ENCODE measurements around the gene NHSL1. TPM values are rescaled to one million over a fixed set of nuclear protein-coding genes. Genes with fewer than 3 reads are reported as not detected.

Gene NHSL1
- total RNA-seq, 2 experiments from 2014 or later = 0.64 to 1.1 TPM

DNA sequence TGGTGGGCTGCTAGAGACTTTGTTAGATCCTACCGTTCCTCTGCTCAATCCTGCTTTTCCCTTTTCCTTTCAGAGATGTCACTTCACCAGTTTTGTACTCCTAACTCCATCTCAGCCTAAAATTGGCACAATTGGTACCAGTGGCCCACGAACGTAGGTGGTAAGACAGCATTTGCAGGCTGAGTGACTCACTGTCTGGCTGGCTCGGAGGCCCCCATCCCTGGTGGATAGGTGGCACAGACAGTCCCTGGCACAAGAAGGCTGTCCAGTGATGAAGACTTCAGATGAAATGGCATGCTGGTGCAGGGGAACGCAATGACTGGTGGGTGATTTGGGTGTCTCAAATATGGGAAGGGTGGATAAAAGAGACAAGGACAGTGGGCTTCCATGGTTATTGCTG lies 84.2 kb downstream of the NHSL1 start:
- Mint-ChIP-seq H3K4me1 (ENCODE audit: low read depth) (peaks cover 35% of the 10 kb centered on the region), H3K36me3 (ENCODE audit: low read depth) (peaks cover 51% of the 10 kb centered on the region), H3K9me3 (no peaks in the 10 kb centered on the region), H3K27ac (no peak overlapping the region), H3K27me3 (ENCODE audit: low read depth) (no peaks in the 10 kb centered on the region), H3K4me3 (no peak overlapping the region)
- CTCF ChIA-PET = interaction anchor here (0.6 kb wide), 1 partner anchor 106 kb away, joined by 3 read pairs; no protein-coding TSS in a partner anchor
- DNase-seq = no peak
- intact Hi-C loops (cut with micrococcal nuclease) = loop anchor here (10.0 kb wide), 2 partner anchors 460 to 540 kb away; no protein-coding TSS in a partner anchor

DNA sequence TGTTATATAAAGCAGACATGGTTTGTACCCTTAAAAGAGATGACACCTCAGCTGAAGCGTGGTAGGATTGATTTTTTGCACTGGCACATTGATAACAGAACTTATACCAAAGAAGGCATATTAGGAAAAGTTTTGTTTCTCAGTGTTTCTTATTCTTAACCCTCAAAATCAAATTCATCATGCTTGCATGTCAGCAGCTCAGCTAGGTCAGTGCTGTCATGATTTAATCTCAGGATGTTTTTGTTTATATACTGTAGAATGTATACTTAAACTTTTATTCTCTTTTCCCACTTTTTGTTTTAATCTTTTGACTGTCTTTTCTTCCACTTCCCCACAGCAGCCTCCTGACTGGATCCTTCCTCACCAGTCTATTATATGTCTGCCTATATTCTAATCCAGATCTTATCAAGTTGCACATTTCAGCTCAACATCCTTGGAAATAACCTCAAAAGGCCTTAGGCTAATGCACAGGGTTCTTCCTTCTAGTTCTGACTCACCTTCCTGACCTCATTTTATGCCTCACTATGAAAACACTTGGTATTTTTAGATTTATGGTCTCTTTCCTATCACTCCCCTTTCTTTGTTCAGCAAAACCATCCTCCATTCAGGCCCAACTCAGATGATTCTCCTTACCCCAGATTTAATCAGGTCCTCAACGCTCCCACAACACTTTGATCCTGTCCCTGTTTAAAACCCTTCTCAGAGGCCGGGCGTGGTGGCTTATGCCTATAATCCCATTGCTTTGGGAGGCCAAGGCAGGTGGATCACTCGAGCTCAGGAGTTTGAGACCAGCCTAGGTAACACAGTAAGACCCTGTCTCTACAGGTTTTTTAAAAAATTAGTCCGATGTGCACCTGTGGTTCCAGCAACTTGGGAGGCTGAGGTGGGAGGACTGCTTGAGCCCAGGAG lies 88.1 kb downstream of the NHSL1 start:
- Mint-ChIP-seq H3K4me3 (peak overlapping the region; percentile 1), H3K4me1 (ENCODE audit: low read depth) (peaks cover 31% of the 10 kb centered on the region), H3K9me3 (no peaks in the 10 kb centered on the region), H3K27me3 (ENCODE audit: low read depth) (no peaks in the 10 kb centered on the region), H3K27ac (peak overlapping the region; percentile 84), H3K36me3 (ENCODE audit: low read depth) (peaks cover 53% of the 10 kb centered on the region)
- DNase-seq = peak; percentile 31
- CTCF ChIA-PET = interaction anchor here (1.2 to 3.2 kb wide), 2 partner anchors 19 to 98 kb away, joined by 3 to 9 read pairs; no protein-coding TSS in a partner anchor
- intact Hi-C loops (cut with micrococcal nuclease) = loop anchor here (1.0 to 10.0 kb wide), 5 partner anchors 182 to 712 kb away; partner anchors contain the start of gene ABRACL

DNA sequence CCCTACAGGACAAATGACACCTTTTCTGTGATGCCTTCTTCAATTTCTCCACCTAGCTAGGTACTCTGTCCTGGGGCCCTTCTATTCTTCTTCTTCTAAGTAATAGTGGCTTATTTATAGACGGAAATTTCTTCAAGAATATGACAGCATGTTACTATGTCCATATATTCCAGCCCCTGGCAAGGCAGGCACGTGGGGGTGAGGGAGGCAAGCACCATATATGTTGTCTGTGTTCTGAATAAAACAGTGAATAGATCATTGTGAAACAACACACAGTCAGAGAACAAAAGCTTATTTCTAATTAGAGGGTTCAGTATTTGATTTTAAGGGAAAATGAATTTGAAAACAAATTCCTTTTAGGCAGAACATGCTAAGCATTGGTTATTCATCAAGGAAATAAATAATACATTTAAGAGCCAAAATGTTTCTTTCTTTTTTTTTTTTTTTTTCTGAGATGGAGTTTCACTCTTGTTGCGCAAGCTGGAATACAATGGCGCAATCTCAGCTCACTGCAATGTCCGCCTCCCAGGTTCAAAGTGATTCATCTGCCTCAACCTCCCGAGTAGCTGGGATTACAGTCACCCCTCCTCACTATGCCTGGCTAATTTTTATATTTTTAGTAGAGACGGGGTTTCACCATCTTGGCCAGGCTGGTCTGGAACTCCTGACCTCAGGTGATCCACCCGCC lies 89.1 kb downstream of the NHSL1 start:
- Mint-ChIP-seq H3K27ac (peak overlapping the region; percentile 84), H3K27me3 (ENCODE audit: low read depth) (no peaks in the 10 kb centered on the region)

DNA sequence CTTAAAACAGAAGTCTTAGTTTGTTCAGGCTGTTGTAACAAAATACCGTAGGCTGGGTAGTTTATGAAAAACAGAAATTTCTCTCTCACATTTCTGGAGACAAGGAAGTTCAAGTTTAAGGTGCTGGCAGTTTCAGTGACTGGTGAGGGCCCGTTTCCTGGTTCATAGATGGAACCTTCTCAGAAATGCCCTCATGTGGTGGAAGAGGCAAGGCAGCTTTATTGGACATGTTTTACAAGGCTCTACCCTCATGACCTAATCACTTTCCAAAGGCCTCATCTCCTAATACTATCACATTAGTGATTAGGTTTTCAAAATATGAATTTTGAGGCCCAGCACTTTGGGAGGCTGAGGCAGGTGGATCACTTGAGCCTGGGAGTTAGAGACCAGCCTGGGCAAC lies 92.9 kb downstream of the NHSL1 start:
- Mint-ChIP-seq H3K9me3 (no peaks in the 10 kb centered on the region), H3K4me3 (no peak overlapping the region), H3K27me3 (ENCODE audit: low read depth) (no peaks in the 10 kb centered on the region), H3K4me1 (ENCODE audit: low read depth) (peaks cover 35% of the 10 kb centered on the region), H3K36me3 (ENCODE audit: low read depth) (peaks cover 34% of the 10 kb centered on the region), H3K27ac (no peak overlapping the region)
- CTCF ChIA-PET = interaction anchor here (2.9 kb wide), 1 partner anchor 290 kb away, joined by 10 read pairs; no protein-coding TSS in a partner anchor
- DNase-seq = peak; percentile 14
- intact Hi-C loops (cut with micrococcal nuclease) = loop anchor here (10.0 kb wide), 1 partner anchor 432 kb away; no protein-coding TSS in a partner anchor

More for the DNA sequence above, 89.1 kb downstream of the NHSL1 start:
- Mint-ChIP-seq H3K4me1 (ENCODE audit: low read depth) (peaks cover 38% of the 10 kb centered on the region), H3K36me3 (ENCODE audit: low read depth) (peaks cover 55% of the 10 kb centered on the region), H3K4me3 (no peak overlapping the region), H3K9me3 (no peaks in the 10 kb centered on the region)
- DNase-seq = no peak
- intact Hi-C loops (cut with micrococcal nuclease) = loop anchor here (5.0 to 10.0 kb wide), 3 partner anchors 465 to 617 kb away; partner anchors contain the start of gene ABRACL
- CTCF ChIA-PET = interaction anchor here (1.2 to 3.2 kb wide), 2 partner anchors 20 to 99 kb away, joined by 3 to 9 read pairs; no protein-coding TSS in a partner anchor

DNA sequence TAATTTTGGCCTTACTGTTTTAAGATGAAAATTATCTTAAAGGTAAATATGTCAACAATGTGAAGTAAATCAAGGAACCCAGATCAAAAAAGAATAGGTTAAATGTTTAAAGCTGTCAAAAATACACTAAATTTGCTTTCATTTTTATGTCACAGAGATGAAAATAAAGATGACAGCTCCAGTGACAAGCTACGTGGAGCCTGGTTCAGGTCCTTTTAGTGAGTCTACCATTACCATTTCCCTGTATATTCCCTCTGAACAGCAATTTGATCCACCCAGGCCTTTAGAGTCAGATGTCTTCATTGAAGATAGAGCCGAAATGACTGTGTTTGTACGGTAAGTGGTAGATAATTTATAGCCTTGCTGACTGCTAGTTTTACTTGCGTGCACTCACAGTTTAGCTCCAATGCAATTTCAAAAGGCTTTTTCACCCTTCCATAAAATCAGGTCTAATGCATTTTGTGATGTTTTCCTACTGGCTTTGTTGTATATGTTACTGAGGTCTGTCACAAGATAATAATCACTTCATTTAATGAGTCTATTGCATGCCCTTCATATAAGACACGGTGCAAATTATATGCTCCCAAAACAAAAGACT lies 93.4 kb downstream of the NHSL1 start:
- CTCF ChIA-PET = interaction anchor here (0.6 to 2.9 kb wide), 4 partner anchors 36 to 690 kb away, joined by 3 to 10 read pairs (median 4); no protein-coding TSS in a partner anchor
- H3K36me3 Mint-ChIP-seq (ENCODE audit: low read depth) = peaks cover 31% of the 10 kb centered on the region
- H3K27ac Mint-ChIP-seq = peak overlapping the region; percentile 26

DNA sequence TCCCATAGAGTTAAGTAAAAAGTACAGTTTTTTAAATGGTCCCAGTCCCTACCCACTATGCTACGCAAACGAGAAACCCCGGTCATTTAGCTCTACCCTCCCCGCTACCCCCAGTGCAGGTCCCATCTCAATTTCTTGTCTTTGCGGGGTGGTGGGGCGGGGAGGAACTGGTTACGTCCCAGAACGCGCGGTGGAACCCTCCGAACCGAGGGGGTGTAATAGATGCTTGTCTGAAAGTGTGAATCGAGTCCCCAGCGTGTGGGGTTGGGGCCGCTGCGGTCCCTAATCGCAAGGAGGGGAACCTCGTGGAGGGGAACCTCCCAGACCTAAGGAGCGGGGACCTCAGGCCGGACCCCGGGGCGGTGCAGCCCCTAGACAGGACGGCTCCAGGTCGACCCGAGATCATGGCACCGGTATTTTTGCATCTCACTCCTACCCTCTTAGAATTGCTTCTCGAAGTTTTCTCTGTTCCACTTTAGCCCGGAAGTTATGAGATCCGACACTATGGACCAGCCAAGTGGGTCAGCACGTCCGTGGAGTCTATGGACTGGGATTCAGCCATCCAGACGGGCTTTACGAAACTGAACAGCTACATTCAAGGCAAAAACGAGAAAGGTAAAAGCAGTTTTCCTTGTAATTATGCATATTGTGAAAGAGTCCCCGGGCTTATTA lies 94.5 kb downstream of the NHSL1 start:
- H3K4me3 Mint-ChIP-seq = peak overlapping the region; percentile 81
- DNase-seq = peak; percentile 40
- H3K4me1 Mint-ChIP-seq (ENCODE audit: low read depth) = peaks cover 21% of the 10 kb centered on the region
- H3K9me3 Mint-ChIP-seq = no peaks in the 10 kb centered on the region
- H3K36me3 Mint-ChIP-seq (ENCODE audit: low read depth) = peaks cover 23% of the 10 kb centered on the region
- intact Hi-C loops (cut with micrococcal nuclease) = loop anchor here (1.0 to 10.0 kb wide), 9 partner anchors 33 to 430 kb away; partner anchors contain the start of genes ARFGEF3 and CCDC28A
- H3K27me3 Mint-ChIP-seq (ENCODE audit: low read depth) = no peaks in the 10 kb centered on the region
- CTCF ChIA-PET = interaction anchor here (0.6 to 2.9 kb wide), 7 partner anchors 22 to 691 kb away, joined by 3 to 10 read pairs (median 3); no protein-coding TSS in a partner anchor
- H3K27ac Mint-ChIP-seq = peak overlapping the region; percentile 77

More for the DNA sequence above, 93.4 kb downstream of the NHSL1 start:
- H3K27me3 Mint-ChIP-seq (ENCODE audit: low read depth) = no peaks in the 10 kb centered on the region
- H3K4me1 Mint-ChIP-seq (ENCODE audit: low read depth) = peaks cover 30% of the 10 kb centered on the region
- H3K4me3 Mint-ChIP-seq = peak overlapping the region; percentile 10
- intact Hi-C loops (cut with micrococcal nuclease) = loop anchor here (2.0 to 10.0 kb wide), 2 partner anchors 297 to 431 kb away; no protein-coding TSS in a partner anchor
- H3K9me3 Mint-ChIP-seq = no peaks in the 10 kb centered on the region
- DNase-seq = no peak

DNA sequence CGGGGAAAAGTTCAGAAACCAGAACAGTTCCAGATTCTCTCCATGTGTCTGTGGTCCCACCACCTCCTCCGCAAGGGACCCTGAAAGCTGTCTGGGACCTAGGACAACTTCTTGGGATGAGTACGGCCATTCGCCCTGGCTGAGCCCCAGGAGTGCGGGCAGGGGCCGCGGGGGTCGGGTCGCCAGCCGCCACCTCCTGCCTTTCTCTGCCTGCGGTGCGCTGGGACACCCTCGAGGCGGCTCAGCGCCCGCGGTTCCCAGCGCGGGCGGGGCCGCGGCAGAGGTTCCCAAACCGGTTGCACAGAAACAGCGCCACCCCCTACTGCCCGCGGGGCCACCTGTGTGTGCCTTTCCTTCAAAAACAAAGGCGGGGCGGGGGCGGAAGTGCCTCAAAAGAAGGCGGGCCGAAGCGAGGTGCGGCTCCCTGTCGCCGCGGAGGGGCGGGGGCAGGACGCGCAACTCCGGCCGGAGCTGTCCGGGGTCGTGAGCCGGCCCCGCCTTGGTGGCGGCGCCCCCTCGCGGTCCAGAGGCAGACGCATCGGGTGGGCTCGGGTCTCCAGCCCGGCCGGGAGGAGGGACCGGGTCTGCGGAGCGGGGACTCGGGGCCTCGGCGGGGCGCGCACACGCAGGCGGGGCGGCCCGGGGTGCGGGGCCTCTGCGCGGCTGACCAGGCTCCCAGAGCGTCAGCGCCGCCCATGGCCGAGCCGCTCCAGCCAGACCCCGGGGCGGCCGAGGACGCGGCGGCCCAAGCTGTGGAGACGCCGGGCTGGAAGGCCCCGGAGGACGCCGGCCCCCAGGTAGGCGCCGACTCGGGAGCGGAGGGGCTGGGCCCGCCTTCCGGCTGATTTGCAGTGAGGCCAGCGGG lies 95.3 kb downstream of the NHSL1 start, which contains the start of gene HEBP2:
Gene HEBP2, plus strand, starts transcription at position 423 of the 865 bp plus-strand sequence. Its CDS starts 273 bp downstream, at position 696.
- no peaks in the 10 kb centered on the region for H3K9me3 Mint-ChIP-seq
- CTCF ChIA-PET = interaction anchor here (0.6 to 2.9 kb wide), 7 partner anchors 22 to 1637 kb away, joined by 3 to 10 read pairs (median 3); no protein-coding TSS in a partner anchor
- DNase-seq = peak; percentile 98
- H3K27ac Mint-ChIP-seq = peak within 1 kb of the TSS; percentile 77
- H3K36me3 Mint-ChIP-seq (ENCODE audit: low read depth) = peaks cover 16% of the 10 kb centered on the region
- H3K4me3 Mint-ChIP-seq = peak within 1 kb of the TSS; percentile 81
- peaks cover 15% of the 10 kb centered on the region for H3K4me1 Mint-ChIP-seq (ENCODE audit: low read depth)
- intact Hi-C loops (cut with micrococcal nuclease) = loop anchor here (1.0 to 10.0 kb wide), 10 partner anchors 32 to 429 kb away; partner anchors contain the start of genes ARFGEF3 and CCDC28A
- H3K27me3 Mint-ChIP-seq (ENCODE audit: low read depth) = no peaks in the 10 kb centered on the region

DNA sequence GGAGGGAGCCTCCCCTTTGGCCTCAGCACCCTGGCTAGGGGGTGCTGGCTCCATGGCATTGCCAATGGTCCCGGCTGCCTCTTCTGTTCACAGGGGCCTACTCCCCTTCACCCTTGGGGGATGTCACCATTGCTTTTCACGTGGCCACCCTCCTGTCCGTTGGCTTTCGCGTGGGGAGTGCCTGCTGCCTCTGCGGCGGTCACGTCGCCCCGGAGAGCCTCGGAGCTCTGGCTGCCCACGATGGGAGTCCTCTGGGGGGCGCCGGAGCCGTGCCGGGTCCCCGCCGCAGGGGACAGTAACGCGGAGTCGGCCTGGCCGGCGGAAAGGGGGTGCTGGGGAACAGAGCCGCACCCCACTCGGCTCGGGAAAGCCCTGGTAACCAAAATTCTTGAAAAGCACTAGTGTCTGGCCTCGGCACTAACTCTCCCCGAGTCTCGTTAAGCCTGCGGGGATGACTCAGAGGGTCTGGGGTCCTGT lies 95.9 kb downstream of the NHSL1 start:
- peak overlapping the region; percentile 69 for H3K27ac Mint-ChIP-seq
- peak overlapping the region; percentile 79 for H3K4me3 Mint-ChIP-seq
- CTCF ChIA-PET = interaction anchor here (0.6 to 2.9 kb wide), 6 partner anchors 15 to 1636 kb away, joined by 3 to 10 read pairs (median 4); no protein-coding TSS in a partner anchor
- no peaks in the 10 kb centered on the region for H3K9me3 Mint-ChIP-seq
- intact Hi-C loops (cut with micrococcal nuclease) = loop anchor here (2.0 to 10.0 kb wide), 4 partner anchors 115 to 429 kb away; no protein-coding TSS in a partner anchor
- peaks cover 12% of the 10 kb centered on the region for H3K36me3 Mint-ChIP-seq (ENCODE audit: low read depth)
- peaks cover 15% of the 10 kb centered on the region for H3K4me1 Mint-ChIP-seq (ENCODE audit: low read depth)
- H3K27me3 Mint-ChIP-seq (ENCODE audit: low read depth) = no peaks in the 10 kb centered on the region
- DNase-seq = peak; percentile 48

DNA sequence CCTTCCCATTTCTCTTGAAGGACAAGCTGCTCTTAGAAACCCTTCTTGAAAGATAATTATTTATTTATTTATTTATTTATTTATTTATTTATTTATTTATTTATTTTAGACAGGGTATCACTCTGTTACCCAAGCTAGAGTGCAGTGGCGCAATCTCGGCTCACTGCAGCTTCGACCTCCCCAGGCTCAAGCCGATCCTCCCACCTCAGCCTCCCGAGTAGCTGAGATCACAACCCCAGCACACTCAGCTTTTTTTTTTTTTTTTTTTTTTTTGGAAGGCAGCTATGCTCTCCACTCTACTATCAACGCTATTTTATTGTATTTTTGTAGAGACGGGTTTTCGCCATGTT lies 96.5 kb downstream of the NHSL1 start:
- DNase-seq = no peak
- Mint-ChIP-seq H3K4me1 (ENCODE audit: low read depth) (peaks cover 15% of the 10 kb centered on the region), H3K4me3 (peak overlapping the region; percentile 79), H3K27ac (peak overlapping the region; percentile 69), H3K27me3 (ENCODE audit: low read depth) (no peaks in the 10 kb centered on the region), H3K36me3 (ENCODE audit: low read depth) (peaks cover 9% of the 10 kb centered on the region), H3K9me3 (no peaks in the 10 kb centered on the region)
- CTCF ChIA-PET = interaction anchor here (0.5 to 1.6 kb wide), 5 partner anchors 15 to 287 kb away, joined by 3 to 7 read pairs (median 4); no protein-coding TSS in a partner anchor
- intact Hi-C loops (cut with micrococcal nuclease) = loop anchor here (2.0 to 10.0 kb wide), 4 partner anchors 114 to 428 kb away; no protein-coding TSS in a partner anchor
